GM21447 (cell line): ENCODE results near the gene BRF1.
A peak's percentile ranks its signal among the peaks of the same experiment; 100 is the strongest.
"Not testable (repeated sequence)": the region's sequence is repeated elsewhere in the genome, so short reads cannot be mapped to it uniquely, and the experiment has no call there.

Experiments
- ATAC-seq: cut with Tn5 transposase; IDR thresholded peaks from one replicate; pipeline ENCODE4 v1.9.1; 2021; ENCODE audit not compliant: unreplicated experiment

BRF1 gene

DNA sequence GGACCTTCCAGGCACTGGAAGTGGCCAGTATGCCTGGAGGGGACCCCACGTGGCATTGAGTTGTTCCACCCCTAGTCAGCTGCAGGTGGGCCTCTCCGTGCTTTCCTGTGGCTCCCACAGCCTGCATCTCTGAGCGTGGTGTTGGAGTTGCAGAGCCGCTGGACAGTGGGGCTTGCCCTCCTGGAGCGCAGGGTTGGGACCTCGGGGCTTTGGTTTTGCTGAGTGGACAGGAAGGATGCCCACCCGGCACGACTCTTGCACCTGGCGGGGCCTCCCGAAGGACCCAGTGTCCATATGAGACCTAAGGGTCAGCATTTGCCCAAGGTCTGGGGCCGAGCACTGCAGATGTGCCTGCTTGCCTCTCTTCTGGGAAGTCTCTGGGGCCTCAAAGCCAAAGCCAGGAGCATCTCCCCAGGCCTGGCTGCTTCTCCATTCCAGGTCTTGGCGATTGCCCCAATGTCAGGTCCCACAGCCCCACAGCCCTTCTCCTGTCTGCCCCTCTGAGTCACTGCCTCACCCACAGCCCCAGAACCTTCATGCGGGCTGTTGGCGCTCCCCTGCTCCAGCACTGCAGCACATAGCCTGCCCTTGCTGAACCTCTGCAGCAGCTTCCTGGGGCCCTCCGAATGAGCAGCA lies 15.3 kb upstream of the BRF1 start:
- ATAC-seq: no peak

DNA sequence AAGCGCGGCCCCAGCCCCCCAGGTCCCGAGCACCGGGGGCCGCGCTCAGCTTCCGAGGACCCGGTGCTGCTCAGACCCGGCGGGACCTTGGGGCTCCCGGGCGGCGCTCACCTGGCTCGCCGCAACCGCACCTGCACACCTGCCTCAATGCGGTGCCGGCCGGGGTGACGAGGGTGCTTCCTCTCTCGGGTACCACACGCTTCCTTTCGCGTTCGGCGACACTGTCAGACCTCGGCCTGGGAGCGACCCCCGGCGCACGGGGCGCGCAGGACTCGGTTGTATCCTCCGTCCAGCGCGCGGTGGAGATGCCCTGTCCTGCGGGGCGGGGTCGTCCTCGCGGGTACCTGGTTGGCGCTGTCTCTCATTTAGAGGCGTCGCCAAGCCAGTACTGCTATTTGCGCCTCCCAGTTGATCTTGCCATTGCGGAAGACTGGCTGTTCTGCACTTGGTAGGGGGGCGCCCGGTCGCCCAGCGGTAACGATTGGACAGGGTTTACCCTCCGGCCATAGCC lies 14.5 kb upstream of the BRF1 start:
- no peak for ATAC-seq

DNA sequence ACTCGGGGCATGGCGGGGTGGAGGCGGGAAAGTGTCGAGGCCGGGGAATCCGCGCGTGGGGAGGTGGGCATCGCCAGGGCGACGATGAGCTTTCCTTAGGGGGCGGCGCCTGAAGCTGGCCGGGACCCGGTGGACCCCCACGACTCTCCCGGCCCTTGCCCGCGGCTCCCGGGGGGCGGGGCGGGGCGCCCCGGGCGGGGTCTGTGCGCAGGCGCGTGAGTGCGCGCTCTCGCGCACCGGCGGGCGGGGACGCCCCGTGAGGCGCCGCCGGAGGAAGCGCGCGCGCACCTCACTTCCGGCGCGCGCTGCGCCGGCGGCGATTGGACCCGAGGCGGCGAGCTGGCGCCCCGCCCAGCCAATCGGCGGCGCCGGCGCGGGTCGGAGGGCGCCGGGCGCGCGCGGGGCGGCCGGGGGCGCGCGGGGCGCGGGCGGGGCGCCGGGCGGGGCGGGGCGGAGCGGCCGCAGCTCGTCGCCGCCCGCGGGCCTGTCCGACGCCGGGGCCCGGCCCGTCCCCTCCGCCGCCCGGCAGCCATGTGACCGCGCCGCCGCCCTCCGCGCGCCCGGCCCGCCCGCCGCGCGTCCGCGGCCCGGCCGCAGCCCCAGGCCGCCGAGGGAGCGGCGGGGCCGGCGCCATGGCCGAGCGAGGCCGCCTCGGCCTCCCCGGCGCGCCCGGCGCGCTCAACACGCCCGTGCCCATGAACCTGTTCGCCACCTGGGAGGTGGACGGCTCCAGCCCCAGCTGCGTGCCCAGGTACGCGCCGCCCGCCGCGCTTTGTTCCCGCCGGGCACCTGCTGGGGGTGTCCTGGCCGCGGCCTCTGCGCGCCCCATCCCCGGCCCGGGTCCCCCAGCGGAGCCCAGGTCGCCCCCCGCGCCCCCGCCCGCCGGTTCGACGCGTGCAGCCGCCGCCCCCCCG lies 13.7 kb upstream of the BRF1 start, which contains the start of gene PACS2:
Gene PACS2 (plus strand): TSS at position 462 of the 914 bp plus-strand sequence. CDS start 171 bp downstream, at position 633.
- ATAC-seq: peak; percentile 40

DNA sequence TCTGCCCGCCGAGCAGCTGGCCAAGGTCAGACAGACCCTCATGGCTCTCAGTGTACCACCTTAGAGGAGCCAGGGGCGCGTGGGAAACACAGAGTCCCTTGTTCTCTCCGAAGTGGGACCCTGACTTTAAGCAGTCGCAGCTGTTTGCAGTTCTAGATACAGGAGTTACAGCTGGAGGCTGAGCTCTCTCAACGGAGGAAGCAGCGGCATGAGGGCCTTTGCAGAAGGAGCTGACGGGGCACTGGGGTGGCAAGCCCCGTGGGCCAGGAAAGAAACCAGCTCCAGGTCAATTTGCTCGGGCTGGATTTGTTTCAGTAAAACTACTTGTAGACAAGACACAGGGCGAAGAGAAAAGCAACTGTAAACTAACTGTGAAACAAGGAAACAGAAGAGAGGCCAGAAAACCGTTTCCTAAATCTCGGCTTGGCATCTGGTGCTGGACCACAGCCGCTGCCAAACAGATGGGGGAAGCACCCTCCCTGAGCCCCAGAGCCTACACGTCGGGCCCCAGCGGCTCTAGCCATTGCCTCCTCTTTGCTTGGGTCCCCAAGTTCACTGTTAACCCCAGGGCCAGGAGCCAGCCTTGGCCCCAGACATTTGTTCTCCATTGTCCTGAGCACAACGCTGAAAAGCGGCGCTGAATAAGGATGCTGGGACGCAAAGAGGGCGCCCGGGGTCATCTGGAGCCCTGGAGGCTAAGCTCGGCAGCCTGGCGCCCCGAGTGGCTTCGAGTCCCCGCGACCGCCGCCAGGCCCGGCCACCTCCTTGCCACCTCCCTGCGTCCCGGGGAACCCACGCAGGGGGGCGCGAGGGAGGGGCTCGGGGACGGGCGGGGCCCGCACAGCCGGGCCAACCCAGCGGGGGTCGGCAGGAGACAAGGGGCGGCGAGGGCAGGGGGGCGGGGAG lies 12.8 kb upstream of the BRF1 start:
- peak; percentile 17 for ATAC-seq

DNA sequence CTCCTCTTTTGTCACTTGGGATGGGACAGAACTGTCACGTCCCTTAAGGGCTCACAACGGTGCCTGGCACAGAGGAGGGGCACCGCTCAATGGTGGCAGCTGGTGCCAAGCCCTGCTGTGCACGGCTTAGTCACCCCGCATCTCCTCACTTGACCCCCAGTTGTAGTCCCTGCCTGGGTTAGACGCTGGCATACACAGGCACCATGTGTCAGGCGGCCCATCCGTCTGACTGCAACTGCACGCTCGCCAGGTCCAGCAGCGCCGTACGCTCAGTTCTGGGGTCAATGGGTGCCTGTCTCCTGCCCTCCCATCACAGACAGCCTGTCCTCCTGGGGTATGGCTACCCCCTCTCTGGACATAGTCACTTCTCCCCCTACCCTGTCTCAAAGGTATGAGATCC lies 12.2 kb upstream of the BRF1 start:
- ATAC-seq: no peak

DNA sequence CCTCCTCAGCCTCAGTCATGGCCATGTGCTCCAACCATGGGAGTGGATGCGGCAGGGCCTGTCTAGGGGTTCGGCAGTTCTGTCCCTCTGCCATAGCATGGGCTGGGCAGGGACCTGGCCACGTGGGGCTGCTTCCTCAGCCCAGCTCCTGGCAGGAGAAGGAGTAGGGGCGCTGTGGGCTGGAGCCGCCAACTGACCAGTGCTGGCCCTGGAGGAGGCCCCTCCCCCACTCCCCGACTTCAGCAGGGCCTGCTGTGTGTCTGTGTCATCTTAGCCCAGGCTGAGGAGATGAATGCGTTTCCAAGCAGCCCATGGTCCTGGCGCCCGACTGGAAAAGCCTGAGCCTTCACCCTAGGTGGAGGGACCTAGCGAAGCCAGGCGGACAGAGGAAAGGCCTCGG lies 11.0 kb upstream of the BRF1 start:
- no peak for ATAC-seq

DNA sequence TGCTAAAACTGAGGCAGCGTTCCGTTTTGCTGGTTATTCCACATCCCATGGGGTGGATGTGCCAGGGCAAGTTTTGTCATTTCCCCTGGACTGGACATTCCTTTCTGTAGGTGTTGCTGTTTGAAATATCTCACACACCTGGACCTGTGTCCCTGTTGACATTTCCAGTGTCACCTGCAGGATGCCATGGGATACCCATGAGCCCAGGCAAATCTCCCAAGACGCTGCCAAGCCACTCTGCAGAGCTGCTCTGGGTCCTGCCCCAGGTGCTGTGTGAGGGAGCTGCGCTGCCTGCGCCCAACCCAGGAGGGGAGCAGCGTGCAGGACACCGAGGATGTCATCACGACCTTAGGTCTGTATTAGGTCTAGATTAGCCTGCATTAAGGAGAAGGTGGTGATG lies 8.6 kb upstream of the BRF1 start:
- ATAC-seq: no peak

DNA sequence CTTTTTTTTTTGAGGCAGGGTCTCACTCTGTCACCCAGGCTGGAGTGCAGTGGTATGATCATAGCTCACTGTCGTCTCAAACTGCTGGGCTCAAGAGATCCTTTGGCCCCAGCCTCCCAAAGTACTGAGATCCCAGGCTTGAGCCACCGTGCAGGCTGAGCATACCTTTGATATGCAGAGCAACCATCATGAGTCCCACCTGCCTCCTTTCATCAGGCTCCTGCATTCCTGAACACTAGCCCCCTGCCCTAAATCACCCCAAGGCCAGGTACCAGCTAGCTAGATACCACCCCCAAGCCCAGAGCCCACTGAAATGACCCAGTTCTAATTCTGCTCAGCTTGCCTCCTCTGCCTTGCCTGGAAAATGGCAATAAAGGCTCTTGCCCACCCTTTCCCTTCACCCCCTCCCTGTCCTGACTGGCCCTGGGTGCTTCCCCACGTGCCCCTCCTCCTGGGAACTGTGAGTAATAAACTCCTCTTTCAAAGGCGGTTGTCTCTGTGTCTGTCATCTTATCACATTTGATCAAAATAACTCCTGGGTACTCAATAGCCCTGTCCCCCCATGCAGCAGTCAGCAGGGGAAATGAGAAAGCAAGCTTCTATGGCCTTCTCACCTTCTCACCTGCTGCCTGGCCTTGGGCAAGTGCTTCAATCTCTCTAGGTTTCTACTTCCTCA lies 6.4 kb upstream of the BRF1 start:
- ATAC-seq: no peak

DNA sequence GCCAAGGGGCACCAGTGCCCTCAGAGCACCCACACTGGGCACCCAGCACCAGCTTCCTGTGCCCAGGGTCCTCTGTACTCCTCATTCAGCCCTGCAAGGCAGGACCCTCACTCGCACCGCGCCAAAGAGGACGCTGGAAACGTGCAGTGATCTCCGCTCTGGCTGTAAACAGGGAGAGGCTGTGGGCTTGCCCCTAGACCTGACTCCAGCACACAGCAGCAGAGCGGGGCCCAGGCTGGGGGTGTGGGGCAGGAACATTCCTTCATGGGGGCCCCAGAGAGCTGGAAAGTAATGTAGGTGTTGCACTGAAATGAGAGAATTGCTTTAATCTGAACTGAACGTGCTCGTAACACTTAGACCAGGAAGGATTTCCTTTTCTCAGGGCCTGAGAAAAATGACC lies 5.0 kb upstream of the BRF1 start:
- no peak for ATAC-seq

DNA sequence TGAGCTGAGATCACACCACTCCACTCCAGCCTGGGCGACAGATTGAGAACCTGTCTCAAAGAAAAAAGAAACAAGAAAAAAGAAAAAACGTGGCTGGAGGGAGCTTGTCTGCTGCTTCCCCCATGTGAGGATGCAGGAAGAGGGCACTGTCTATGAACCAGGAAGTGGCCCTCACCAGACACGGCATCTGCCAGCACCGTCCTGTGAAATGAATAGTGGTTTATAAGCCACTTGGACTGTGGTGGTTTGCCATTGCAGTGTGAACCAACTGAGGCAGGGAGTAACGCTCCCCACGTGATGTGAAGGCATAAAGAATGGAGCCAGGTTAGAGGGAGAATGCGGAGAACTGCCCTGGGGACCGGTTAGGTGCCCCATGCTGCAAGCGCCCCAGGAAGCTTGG lies 4.5 kb upstream of the BRF1 start:
- no peak for ATAC-seq

DNA sequence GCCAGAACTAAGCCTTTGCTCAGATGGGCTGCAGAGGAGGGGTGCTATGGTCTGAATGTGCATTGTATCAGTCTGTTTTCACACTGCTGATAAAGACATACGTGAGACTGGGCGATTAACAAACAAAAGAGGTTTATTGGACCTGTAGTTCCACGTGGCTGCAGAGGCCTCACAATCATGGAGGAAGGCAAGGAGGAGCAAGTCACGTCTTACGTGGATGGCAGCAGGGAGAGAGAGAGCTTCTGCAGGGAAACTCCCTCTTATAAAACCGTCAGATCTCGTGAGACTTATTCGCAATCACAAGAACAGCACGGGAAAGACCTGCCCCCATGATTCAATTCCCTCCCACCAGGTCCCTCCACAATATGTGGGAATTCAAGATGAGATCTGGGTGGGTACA lies 3.8 kb upstream of the BRF1 start:
- ATAC-seq: no peak

DNA sequence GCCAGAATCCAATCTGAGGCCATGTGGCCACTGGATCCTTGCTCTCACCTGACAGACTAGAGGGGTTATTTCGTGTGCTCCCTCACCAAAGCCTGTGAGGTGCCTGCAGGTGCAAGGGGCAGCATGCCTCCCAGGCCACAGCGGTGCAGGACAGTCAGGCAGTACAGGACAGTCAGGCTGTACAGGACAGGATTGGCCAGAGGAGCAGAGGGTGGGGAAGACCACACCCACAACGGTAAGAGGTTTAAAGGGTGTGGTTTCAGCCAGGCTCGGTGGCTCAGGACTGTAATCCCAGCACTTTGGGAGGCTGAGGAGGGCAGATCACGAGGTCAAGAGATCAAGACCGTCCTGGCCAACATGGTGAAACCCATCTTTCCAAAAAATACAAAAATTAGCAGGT lies 3.1 kb upstream of the BRF1 start:
- no peak for ATAC-seq

DNA sequence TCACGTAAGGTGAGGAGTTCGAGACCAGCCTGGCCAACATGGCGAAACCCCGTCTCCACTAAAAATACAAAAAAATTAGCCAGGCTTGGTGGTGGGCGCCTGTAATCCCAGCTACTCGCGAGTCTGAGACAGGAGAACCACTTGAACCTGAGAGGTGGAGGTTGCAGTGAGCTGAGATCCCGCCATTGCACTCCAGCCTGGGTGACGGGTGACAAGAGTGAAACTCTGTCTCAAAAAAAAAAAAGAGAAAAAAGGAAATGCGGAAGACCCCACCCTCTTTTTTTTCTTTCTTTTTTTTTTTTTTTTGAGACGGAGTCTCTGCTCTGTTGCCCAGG lies 1.1 kb upstream of the BRF1 start:
- not testable (repeated sequence) for ATAC-seq

DNA sequence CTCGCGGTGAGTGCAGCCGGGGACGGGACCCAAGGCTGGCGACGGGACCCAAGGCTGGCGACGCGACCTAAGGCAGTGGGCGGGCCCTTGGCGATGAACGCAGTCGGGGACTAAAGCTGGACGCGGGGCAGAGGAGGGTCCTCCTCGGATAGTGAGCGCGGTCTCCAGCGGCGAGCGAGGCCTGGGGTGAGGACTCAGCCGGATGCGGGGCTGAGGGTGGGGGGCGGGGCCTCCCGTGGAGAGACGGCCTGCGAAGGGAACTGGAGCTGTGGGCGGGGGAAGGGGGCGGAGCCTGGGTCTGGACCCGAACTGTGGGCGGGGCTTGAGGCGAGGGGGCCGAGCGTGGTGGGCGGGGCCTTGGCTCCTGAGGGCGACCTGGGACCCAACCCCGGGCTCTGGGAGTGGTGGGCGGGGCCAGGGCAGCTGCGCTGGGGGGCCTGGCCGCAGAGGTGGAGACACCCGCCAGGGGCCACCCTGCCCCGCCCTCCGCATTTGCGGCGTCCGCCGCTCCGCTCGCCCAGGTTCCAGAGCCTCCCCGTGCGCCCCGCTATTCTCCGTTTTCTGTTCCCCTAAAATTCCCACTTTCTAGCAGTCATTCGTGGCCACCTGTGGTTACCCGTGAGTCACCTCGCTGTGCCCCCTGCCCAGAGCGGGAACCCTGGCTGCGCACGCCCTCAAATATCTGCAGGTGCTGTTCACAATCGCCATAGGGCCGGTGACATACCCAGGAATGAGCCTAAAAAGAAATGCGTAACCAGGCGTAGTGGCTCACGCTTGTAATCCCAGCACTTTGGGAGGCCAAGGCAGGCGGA lies 508 bp upstream of the BRF1 start:
- ATAC-seq: peak; percentile 53

DNA sequence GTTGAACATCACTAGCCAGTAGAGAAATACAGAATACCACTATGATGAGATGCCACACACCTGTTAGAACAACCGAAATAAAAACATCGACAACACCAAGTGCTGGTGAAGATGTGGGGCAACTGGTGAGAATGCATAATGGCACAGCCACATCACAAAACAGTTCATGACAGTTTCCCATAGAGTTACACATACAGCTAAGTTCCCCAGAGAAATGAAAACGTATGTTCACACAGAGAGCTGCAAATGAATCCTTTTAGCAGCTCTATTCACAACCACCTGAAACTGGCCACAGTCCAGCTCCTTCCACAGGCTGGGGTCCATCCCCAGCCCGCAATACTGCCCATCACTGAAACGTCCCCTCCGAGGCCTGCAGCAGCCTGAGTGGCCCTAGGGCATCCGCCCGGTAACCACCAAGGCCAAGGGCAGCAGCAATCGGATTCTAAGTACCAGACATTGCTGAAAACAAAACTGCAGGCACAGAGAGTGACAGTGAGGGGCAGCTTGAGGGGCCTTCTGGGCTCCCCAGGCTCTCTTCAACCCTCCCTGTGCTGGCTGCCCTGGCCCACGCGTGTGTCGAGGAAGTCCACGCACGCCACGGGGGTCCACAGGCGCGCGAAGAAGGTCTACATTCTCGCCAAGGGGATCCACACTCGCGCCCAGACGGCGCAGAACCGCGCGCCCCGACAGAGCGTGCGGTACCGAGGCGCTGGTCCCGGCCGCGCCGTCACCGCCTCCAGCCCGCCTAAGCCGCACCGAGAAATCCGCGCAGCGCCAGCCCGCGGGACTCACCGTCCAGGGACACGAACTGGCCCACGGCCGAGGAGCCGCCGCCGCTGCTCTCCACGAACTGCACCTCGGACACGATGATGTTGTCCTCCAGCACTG lies 903 bp downstream of the BRF1 start:
- peak; percentile 19 for ATAC-seq

DNA sequence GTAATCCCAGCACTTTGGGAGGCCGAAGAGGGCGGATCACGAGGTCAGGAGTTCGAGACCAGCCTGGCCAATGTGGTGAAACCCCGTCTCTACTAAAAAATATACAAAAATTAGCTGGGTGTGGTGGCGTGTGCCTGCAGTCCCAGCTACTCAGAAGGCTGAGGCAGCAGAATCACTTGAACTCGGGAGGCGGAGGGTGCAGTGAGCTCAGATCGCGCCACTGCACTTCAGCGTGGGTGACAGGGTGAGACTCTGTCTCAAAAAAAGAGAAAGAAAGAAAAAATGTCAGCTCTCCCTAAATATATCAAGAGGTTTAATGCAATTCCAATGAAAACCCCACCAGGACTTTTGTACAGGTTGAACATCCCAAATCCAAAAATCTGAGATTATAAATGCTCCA lies 3.5 kb downstream of the BRF1 start:
- not testable (repeated sequence) for ATAC-seq

DNA sequence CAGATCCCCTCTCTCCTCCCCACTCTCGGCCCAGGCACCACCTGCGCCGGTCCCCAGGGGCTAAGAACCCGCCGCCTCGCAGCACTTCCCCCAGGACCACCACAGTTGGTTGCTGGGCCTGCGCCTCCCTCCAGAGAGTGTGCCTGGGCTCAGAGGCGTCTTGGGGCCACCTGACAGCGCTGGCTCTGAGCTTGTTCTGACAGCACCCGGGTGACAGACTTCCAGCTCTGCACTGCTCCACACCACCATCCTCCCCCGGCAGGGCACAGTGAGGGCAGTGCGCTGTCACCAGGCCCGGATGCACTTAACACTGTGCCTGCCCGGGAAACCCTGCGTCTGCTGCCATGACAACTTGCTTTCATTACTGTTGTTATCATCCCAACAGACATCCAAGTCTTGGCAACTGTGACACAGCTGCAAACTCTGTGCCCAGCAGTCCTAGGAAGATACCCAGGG lies 6.6 kb downstream of the BRF1 start:
- ATAC-seq: peak; percentile 52

DNA sequence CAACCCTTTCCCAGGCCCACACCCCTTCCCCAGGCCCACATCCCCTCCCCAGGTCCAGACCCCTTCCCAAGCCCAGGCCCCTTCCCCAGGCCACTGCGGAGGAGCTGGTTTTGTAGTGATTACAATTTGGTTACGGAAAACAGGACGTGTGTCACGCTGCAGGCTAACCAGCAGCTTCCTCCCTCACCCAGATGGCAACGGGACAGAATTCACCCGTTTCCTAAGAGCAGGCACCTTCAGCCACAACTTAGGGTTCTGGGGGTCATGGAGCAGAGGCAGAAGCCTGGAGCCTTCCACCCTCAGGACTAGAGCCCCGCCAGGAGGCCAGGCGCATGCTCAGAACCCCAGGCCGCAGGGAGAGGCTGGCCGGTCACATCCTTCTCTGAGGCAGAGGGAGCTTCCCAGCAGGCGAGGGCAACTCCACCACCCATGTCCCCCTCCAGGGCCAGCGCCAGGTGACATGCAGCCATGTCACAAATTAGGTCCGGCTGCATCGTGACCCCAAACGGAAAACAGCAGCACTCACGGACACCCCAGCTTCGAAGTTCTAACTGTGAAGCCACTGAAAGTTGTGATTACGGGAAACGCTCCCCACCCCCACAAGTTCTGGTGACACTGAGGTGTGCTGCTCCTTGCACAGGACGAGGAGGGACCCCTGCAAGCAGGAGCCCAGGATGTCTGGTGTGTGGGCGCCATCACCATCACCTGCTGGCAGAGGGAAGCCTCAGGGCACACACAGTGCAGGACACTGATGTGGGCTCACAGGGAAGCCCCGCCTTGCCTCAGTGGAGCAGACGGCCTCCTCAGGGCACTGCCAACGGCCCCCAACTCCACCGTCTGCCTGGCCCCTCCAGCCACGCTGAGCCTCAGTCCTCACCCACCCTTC lies 7.7 kb downstream of the BRF1 start:
- ATAC-seq: peak; percentile 35
